NCI-H1105 (cell line): ENCODE data around the gene EPHB2.
"Not testable (repeated sequence)": the region's sequence is repeated elsewhere in the genome, so short reads cannot be mapped to it uniquely, and the experiment has no call there.

ENCODE experiments used
- DNase-seq: peaks from one replicate; lab custom pipeline; 2025; lab: John Stamatoyannopoulos, UW

EPHB2 gene

GRCh38 chr1:22836850-22837249 is 126.2 kb downstream of the EPHB2 start:
- DNase-seq: no peak

GRCh38 chr1:22837332-22837731 is 126.7 kb downstream of the EPHB2 start:
- no peak for DNase-seq

- DNase-seq: no peak
Measured at GRCh38 chr1:22838965-22839364, 128.3 kb downstream of the EPHB2 start.

GRCh38 chr1:22839806-22840205 is 129.2 kb downstream of the EPHB2 start:
- DNase-seq: no peak

- no peak for DNase-seq
Measured at GRCh38 chr1:22841142-22841541, 130.5 kb downstream of the EPHB2 start.

GRCh38 chr1:22841860-22842281 is 131.2 kb downstream of the EPHB2 start:
- peak; percentile 46 for DNase-seq

- DNase-seq: not testable (repeated sequence)
Measured at GRCh38 chr1:22843441-22844183, 133.0 kb downstream of the EPHB2 start.

GRCh38 chr1:22844621-22845020 is 134.0 kb downstream of the EPHB2 start:
- DNase-seq: no peak

- DNase-seq: no peak
Measured at GRCh38 chr1:22845398-22845935, 134.8 kb downstream of the EPHB2 start.

GRCh38 chr1:22846458-22846857 is 135.8 kb downstream of the EPHB2 start:
- DNase-seq: no peak

- DNase-seq: no peak
Measured at GRCh38 chr1:22847249-22847648, 136.6 kb downstream of the EPHB2 start.

- no peak for DNase-seq
Measured at GRCh38 chr1:22847709-22848108, 137.1 kb downstream of the EPHB2 start.

- no peak for DNase-seq
Measured at GRCh38 chr1:22848405-22848804, 137.8 kb downstream of the EPHB2 start.

GRCh38 chr1:22849770-22850169 is 139.1 kb downstream of the EPHB2 start:
- DNase-seq: no peak

- no peak for DNase-seq
Measured at GRCh38 chr1:22850281-22850680, 139.6 kb downstream of the EPHB2 start.

GRCh38 chr1:22850681-22851080 is 140.0 kb downstream of the EPHB2 start:
- no peak for DNase-seq

GRCh38 chr1:22851517-22851916 is 140.9 kb downstream of the EPHB2 start:
- no peak for DNase-seq

GRCh38 chr1:22852144-22852655 is 141.6 kb downstream of the EPHB2 start:
- no peak for DNase-seq

GRCh38 chr1:22853651-22854185 is 143.1 kb downstream of the EPHB2 start:
- DNase-seq: no peak

- DNase-seq: no peak
Measured at GRCh38 chr1:22854688-22855565, 144.3 kb downstream of the EPHB2 start.

- DNase-seq: no peak
Measured at GRCh38 chr1:22855668-22856606, 145.3 kb downstream of the EPHB2 start.
